Suppressor macrophage treated with lipopolysaccharide for 4 hours (primary cell): ENCODE data around the gene RUNX3.
A peak's percentile ranks its signal among the peaks of the same experiment; 100 is the strongest.
"Not testable (repeated sequence)": the region's sequence is repeated elsewhere in the genome, so short reads cannot be mapped to it uniquely, and the experiment has no call there.

Experiments used
- DNase-seq: peaks from one replicate; pipeline ENCODE4 v3.0.0-alpha.2; 2020

Gene RUNX3

GRCh38 chr1:24900486-24900849, 29.6 kb downstream of the RUNX3 start:
- DNase-seq = no peak

DNA sequence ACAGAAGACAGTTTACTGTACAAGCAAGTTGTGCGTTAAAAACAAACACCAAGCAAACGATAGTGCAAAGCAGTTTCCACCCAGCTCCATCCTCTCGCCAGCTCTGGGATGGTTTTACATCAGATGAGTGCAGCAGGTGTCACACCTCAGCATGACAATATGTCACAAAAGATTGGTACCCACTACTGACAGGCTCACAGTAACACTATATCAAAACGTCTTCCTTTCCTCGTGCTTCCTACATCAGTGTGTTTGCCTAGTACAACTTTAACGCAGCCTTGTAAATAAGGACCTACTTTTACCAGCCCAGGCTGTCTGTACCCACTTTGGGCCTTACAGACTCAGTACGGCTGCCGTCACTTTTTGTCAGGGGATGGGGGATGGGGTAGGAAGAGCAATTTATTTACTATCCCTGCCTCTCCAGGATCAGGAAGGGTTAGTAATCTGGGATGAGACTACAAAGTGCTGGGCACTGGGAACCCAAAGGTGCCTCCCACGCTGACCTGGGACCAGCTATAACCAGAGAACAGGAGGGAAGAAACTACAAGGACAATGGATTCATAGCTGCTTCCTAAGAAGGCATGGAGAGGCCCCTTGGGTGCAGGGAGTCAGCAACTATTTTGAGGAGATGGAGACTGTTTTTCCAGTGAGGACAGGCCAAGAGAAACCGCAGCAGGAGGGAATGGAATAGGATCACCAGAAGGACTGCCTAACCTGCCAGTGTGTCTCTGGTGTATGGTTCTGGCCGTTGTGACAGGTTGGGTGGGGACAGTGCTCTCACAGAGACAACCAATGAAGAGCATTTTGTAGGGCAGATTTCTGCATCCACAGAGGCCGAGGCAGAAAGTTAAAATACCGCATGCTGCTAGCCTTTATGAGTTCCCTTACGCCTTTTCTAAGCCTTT, 30.2 kb downstream of the RUNX3 start:
- no peak for DNase-seq

- no peak for DNase-seq
These were observed 31.1 kb downstream of the RUNX3 start for GRCh38 chr1:24898909-24899439.

GRCh38 chr1:24898152-24898908, 31.7 kb downstream of the RUNX3 start:
- peak; percentile 66 for DNase-seq

DNA sequence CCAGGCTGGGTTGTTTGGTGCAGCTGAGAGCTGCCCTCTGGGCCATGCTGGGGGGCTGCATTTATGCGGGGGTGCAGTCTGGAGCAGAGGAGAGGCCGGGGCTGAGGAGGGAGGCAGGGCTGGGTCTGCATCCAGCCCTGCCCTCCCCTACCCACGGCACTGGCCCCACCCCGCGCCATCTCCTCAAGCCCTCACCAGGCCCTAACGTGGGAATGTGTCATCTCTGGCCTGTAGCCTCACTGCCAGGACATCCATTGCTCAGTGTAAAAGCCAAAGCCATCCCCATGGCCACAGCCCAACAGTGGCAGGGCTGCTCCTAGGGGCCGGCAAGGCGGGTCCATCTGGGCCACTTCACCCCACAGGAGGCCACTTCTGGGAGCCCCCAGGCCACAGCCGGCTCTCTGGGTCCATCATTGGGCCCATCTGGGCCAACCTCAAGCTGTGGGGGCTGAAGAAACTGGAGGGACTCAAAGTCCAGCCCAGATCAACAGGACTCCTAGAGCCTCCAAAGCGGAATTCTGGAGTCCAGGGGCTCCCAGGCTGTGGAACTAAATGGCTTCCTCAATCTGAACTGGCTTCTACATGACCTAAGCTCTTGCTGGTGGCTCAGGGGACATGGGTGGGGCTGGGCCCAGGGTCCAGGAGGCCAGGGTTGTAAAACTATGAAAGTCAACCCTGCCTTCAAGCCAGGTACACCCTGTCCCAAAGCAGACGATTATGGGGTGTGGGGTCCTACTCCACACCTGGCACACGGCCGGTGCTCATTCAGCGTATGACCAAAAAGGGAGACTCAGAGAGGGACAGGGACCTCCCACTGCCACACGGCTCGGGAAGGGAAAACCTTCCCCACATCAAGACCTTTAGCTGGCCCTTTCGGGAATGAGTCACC, 32.6 kb downstream of the RUNX3 start:
- no peak for DNase-seq

GRCh38 chr1:24896596-24897262, 33.3 kb downstream of the RUNX3 start:
- no peak for DNase-seq

DNA sequence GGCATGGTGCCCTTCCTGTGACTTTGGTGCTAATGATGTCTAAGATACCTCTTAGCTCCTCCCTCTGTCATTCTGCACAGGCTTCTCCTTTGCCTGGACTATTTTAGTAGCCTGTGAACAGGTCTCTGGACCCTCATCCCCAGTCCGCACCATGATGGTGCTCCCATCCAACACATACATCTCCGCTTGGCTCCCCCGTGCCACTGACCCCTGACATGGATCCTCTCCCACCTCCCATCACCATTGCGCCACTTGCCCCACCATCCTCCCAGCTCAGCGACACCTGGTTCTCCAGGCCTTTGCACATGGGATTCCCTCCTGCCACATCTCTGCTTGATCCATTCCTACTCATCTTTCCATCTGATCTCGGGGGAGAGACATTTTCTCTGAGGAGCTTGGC, 33.9 kb downstream of the RUNX3 start:
- no peak for DNase-seq

- DNase-seq = no peak
These were observed 34.6 kb downstream of the RUNX3 start for GRCh38 chr1:24895511-24895910.

GRCh38 chr1:24894002-24894401, 36.1 kb downstream of the RUNX3 start:
- no peak for DNase-seq

DNA sequence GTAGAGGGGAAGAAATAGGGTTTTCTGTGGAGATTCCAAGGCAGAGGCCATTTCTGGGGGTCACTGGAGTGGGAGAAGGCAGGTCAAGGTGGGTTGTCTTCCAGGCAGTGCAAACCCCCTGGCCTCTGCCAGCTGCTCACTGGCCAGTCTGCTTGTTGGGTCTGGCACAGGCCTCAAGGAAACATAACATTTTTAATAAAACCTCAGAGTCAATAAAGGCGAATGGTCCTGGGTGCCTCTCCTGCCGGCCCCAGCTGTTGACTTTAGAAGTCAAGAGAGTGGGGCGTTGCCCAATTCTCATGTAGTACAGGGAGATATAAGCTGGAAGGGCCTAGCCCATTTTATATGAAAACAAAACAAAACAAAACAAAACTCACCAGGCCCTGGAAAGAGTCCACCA, 36.6 kb downstream of the RUNX3 start:
- no peak for DNase-seq

DNA sequence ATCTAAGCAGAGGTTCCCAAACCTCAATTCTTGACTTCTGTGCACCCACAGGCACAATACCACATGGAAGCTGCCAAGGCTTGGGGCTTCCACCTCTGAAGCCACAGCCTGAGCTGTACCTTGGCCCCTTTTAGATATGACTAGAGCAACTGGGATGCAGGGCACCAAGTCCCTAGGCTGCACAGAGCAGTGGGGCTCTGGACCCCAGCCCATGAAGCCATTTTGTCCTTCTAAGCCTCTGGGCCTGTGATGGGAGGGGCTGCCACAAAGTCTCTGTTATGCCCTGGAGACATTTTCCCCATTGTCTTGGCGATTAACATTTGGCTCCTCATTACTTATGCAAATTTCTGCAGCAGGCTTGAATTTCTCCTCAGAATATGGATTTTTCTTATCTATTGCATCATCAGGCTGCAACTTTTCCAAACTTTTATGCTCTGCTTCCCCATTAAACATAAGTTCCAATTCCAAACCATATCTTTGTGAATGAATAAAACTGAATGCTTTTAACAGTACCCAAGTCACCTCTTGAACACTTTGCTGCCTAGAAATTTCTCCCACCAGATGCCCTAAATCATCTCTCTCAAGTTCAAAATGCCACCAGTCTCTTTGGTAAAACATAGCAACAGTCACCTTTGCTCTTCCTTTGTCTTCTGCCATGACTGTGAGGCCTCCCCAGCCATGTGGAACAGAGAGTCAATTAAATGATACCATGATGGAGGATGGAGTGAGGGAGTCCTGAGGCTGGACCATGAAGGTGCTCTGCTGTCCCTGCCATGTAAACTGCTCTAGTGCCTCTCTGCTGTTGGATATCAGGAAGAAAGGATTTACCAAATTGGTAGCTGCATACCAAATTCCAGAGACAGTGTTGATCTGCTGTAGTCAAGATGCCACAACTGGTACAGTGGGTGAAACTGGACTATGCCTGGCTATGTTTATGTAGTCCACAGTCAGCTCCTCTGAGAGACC, 37.6 kb downstream of the RUNX3 start:
- DNase-seq = no peak

DNA sequence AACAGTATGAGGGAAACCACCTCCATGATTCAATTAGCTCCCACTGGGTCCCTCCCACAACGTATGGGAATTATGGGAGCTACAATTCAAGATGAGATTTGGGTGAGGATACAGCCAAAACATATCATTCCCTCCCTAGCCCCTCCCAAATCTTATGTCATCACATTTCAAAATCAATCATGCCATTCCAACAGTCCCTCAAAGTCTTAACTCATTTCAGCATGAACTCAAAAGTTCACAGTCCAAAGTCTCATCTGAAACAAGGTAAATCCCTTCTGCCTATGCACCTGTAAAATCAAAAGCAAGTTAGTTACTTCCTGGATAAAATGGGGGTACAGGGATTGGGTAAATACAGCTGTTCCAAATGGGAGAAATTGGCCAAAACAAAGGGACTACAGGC, 38.7 kb downstream of the RUNX3 start:
- not testable (repeated sequence) for DNase-seq

- peak; percentile 56 for DNase-seq
These were observed 39.2 kb downstream of the RUNX3 start for GRCh38 chr1:24890887-24891286.

- no peak for DNase-seq
These were observed 41.0 kb downstream of the RUNX3 start for GRCh38 chr1:24888971-24889676.

- DNase-seq = no peak
These were observed 41.8 kb downstream of the RUNX3 start for GRCh38 chr1:24888061-24888970.

- no peak for DNase-seq
These were observed 43.8 kb downstream of the RUNX3 start for GRCh38 chr1:24886241-24886640.

GRCh38 chr1:24884751-24885150, 45.3 kb downstream of the RUNX3 start:
- no peak for DNase-seq

DNA sequence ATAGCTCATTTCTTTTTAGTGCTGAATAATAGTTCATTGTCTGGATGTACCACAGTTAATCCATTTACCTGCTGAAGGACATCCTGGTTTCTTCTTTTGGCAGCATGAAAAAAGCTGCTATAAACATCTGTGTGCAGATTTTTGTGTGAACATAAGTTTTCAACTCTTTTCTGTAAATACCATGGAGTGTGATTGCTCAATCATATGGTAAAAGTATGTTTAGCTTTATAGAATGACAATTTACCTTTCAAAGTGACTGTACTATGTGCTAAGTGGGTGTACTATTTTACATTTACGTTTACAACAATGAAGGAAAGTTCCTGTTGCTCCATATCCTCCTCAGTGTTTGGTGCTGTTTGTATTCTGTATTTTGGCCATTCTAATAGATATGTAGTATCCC, 49.0 kb downstream of the RUNX3 start:
- DNase-seq = no peak
